Stimulated activated naive CD8-positive, alpha-beta T cell treated with anti-CD3 and anti-CD28 coated beads, Interleukin-15, Interleukin-2, amounts not matched to agents 100 U/mL and 50 U/mL, for 24 hours (primary cell): ENCODE measurements around the gene CFAP97.
"Not testable (repeated sequence)": the region's sequence is repeated elsewhere in the genome, so short reads cannot be mapped to it uniquely, and the experiment has no call there.

Experiments
- ATAC-seq: fragments of 150-1000 bp; cut with Tn5 transposase; one replicate; pipeline ENCODE4 v1.10.0; 2021
- DNase-seq: peaks from one replicate; pipeline ENCODE4 v3.0.0; 2021

The CFAP97 gene

DNA sequence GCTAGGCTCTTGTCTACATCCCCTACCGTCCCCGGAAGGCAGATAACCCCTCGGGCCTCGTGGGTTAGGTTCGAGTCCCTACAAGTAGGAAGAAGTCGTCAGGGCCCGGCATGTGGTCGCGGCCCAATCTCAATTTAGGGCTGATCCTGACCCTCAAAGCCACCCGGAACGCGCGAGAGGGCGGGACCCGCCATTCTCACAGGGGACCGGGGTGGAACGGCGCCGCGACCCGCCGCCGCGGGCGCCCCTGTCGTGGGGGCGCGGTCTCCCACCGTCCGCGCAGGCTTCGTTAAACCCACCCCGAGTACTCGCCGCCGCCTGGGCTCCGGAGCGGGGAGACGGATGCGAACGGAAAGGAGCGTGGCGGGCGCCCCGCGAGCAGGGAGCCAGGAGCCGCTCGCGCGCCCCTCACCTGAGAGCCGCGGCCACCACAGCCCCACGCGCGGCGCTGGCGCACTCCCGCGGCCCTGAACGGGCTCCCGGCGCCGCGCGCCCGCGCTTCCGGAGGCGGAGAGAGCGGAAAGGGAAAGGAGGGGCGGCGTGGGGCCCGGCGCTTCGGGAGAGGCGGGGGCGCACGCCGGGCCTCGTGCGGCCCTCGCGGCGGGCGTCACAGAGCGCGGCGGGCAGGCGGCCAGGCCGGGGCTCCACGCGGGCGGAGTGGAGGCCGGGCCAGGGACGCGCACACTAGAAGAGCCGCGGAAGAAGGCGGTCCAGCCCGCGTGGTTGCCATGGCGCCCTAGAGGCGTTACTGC lies at the start of gene CFAP97:
TSS of gene CFAP97 (minus strand) at position 515 of the 752 bp plus-strand sequence. CDS start 12,804 bp downstream, outside the sequence.
- ATAC-seq = peak; percentile 87
- DNase-seq = peak; percentile 80

DNA sequence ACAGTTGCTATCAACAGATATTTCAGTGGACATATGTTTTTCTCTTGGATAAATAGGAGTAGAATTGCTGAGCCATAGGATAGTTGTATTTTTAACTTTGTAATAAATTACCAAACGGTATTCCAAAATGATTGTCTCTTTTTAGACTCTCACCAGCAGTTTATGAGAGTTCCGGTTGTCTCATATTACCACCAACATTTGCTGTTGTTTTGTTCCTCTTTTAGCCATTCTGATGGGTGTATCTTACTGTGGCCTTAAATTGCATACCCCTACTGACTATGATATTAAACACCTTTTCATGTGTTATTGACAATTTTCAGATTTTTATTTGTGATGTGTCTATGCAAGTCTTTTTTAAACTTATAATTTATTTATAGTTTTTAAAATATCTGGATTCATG lies 45.3 kb upstream of the CFAP97 start:
- DNase-seq (no peak), ATAC-seq (no peak)

DNA sequence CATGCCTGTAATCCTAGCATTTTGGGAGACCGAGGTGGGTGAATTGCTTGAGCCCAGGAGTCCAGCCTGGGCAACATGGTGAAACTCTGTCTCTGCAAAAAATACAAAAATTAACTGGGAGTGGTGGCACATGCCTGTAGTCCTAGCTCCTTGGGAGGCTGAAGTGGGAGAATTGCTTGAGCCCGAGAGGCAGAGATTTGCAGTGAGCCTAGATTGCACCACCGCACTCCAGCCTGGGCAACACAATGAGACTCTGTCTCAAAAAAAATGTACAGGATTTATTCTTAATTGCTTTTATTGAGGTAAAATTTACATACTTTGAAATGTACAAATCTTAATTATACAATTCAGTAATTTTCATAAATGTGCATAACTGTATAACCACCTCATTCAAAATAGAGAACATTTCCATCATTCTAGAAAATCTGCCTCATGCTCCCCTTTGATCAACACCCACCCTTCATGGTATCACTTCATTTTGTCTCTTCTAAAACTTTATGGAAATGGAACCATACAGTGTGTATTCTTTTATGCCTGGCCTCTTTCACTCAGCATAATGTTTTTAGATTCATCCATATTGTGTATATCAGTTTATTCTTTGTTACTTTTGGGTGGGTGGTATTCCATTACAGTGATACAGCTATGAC lies 44.7 kb upstream of the CFAP97 start:
- DNase-seq = no peak
- no peak for ATAC-seq

DNA sequence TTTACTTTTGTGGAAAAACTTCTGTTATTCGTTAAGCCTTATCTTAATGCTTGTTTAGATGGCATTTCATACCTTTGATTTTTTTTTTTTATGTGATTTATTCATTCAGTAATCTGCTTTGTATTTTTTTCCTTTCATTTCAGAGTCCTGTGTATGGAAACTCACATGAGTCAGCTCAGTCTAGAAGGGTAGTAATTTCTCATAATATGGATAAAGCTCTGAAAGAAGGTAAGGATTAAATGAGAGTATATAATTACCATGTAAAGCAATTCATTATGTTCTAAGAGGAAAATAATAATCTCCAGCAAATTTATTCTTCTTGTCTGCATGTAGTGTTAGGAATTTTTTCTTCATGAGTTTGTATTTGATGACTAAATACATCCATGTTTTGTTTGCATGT lies 43.4 kb upstream of the CFAP97 start:
- ATAC-seq = peak; percentile 65
- no peak for DNase-seq

DNA sequence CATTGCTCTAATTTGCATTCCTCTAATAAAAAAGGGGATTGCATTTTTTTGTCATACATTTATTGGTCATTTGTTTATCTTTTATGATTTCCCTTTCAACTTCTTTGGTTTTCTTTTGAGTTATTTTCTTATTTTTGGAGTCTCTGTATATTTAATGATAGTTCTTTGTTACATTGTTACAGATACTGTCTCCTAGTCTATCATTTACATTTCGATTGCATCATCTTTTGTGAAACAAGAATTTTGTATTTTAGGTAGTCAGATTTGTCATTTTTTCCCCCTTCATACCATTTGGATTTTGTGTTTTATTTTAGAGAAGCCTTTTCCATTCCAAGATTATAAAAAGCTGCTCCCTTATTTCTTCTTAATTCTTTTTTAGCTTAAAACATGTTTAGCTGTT lies 42.7 kb upstream of the CFAP97 start:
- no peak for ATAC-seq
- DNase-seq = no peak

DNA sequence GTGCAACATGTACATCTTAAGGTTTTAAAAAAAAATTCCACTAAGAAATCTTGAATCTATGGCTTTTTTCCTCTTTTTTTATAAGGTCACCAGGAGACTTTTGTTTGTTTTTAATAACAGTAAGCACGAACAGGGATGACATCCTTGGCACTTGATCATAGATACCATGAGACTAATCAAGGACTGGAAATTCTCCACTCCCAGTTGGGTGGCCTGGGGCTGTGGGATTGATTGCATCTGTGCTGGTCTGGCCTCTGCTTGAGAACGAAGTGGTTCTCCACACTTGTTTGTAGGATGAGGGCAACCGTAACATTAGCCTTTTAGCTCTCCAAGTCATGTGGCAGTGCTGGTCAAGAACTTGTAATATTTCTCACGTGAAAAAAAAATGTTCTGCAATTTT lies 41.0 kb upstream of the CFAP97 start:
- no peak for DNase-seq
- no peak for ATAC-seq

DNA sequence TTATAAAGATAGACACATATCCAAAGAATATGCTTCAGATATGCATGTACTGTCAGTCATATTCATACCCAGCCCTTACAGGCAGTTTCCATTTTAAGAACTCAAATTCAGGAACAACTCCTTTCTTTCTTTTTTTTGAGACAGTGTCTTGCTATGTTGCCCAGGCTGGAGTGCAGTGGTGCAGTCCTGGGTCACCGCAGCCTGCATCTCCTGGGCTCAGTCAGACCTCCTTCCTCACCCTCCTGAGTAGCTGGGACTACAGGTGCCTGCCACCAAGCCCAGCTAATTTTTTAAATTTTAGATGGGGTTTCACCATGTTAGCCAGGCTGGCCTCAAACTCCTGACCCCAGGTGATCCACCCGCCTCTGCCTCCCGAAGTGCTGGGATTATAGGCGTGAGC lies 40.1 kb upstream of the CFAP97 start:
- ATAC-seq = no peak
- no peak for DNase-seq

DNA sequence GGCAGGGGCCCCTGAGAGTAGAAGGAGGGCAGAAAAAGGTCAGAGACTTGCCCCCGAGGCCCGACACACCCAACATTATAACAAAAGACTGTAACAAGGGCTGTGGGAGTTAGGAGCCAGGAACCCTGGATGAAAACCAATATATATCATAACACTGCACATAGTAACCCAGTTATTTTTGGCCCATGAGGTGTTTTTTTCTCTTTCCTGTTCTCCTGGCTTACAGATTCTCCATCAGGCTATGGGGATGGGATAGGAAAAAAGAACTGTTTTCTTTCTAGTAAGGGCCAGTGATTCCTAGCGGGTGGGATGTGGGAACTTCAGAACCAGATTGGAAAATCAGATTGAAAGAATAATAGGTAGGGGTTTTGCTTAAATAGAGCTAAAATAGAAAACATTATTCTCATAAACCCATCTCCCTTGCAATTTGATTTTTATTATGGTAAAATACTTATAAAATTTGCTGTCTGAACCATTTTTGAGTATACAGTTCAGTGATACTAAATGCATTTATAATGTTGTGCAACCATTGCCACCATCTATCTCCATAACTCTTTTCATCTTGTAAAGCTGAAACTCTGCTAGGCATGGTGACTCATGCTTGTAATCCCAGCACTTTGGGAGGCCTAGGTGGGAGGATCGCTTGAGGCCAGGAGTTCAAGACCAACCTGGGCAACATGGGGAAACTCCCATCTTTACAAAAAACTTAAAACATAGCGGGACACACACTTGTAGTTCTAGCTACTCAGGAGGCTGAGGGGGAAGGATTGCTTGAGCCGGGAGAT lies 39.1 kb upstream of the CFAP97 start:
- no peak for DNase-seq
- ATAC-seq = no peak

DNA sequence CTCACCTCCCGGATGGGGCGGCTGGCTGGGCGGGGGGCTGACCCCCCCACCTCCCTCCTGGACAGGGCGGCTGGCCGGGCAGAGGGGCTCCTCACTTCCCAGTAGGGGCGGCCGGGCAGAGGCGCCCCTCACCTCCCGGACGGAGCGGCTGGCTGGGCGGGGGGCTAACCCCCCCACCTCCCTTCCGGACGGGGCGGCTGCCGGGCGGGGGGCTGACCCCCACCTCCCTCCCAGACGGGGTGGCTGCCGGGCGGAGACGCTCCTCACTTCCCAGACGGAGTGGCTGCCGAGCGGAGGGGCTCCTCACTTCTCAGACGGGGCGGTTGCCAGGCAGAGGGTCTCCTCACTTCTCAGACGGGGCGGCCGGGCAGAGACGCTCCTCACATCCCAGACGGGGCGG lies 36.7 kb upstream of the CFAP97 start:
- not testable (repeated sequence) for DNase-seq, ATAC-seq

DNA sequence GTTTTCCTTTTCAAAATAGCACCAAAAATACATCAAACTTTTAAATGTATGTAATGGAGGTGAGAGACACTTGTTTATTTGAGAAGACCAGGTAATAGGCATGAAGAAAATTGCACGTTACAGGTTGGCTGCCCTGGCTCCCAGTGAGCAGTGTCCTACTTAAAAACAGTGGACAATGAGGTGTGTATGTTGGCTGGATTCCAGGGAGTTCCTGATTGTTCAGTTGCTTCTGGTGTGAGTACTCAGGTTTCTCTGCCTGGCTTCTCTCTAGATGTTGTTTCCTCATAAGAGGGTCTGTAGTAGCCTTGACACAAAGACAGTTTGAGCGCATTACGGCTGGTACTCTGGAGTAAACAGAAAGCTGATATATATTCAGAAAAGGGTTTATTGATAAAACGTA lies 35.0 kb upstream of the CFAP97 start:
- no peak for DNase-seq
- ATAC-seq = no peak

DNA sequence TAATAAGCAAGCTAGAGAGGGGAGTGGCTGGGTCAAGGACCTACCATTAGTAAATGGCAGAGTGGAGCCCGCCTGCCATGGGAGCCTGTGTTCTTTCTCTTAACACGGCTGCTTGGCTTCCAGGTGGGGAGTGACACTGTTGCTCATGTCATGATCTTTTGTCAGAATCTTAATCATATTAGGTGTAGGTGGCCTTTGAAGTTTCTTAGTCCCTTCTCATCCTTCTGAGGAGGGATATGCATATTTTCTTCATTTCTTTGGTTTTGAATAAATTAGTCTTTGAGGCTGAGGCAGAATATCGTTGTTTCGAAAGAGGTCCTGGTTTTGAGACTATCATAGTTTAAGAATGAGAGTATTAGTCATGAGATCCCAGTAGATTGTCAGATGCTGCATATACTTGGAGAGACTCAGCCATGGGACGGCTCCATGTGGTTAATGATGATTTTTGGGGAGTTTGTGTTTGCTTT lies 34.4 kb upstream of the CFAP97 start:
- ATAC-seq = peak; percentile 95

DNA sequence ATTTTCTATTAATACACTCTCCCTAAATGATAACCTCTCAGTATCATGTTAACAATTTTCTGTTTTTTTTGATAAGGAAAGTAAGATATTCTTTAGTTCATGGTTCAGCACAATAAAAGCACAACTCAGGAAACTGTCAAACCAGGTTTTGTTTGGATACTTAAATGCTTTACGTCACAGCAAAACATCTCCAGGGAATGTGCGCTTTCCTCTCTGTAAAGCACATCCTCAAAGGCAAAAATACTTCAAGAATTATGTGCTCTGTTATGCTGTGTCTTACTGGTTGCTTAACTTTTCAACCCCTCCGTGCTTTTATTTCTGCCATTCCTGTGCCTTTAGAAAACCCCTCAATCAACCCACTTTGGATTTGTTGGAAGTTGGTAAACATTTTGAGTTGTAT lies 33.4 kb upstream of the CFAP97 start:
- DNase-seq = no peak
- no peak for ATAC-seq

More for the DNA sequence above, 34.4 kb upstream of the CFAP97 start:
- DNase-seq = peak; percentile 14

DNA sequence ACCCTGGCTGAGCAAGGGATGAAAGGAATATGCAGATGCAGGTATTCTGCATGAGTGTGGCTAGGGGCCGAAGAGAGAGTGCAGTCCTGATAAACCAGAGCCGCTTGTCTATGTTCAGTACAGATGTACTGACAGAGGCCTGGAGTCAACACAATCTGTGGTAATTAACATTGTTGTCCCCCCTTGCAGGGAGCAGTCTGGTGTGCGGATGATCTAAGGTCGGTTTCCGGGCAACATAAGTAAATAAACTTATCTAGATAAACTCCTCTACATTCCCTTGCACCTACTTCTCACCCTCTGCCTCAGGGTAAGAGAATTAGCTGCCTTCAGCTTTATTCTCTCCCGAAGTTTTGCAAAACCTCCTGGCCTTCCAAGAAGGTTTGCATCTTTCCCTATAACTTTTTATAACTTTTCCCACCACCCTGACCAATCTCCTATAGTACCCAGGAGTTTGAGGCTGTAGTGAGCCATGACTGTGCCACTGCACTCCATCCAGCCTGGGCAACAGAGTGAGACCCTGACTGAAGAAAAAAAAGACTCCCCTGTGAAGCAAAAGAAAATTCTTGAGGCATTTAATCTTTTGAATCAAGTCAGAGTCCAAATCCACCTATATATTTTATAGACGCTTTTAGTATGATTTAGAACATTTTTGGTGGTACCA lies 32.2 kb upstream of the CFAP97 start:
- no peak for DNase-seq
- ATAC-seq = no peak

DNA sequence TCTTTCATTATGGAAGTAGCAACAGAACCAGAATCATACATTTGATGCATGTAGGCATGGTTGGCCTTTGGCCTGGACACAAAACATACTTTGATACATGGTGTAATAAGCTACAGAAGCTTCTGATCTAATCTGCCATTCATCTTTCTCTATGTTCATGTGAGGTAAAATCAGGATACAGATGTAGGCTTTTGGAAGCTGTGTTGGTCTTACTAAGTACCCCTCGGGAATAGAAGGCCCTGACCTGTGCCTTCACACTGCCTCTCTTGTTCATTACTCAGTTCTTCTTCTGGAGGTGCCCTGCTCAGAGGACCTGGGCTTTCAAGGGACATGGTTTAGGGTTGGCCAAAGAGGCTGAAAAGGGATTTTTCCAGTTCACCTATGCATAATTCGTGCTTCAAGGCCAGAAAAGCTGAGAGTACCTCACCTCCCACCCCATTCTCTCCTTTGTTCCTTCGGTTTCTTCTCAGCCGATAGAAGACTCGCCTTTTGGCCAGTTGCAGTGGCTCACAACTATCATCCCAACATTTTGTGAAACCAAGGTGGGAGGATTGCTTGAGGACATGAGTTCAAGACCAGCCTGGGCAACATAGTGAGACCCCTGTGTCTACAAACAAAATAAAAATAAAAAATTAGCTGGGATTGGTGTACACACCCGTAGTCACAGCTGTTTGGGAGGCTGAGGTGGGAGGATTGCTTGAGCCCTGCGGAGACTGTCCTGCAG lies 31.5 kb upstream of the CFAP97 start:
- ATAC-seq (no peak), DNase-seq (no peak)

DNA sequence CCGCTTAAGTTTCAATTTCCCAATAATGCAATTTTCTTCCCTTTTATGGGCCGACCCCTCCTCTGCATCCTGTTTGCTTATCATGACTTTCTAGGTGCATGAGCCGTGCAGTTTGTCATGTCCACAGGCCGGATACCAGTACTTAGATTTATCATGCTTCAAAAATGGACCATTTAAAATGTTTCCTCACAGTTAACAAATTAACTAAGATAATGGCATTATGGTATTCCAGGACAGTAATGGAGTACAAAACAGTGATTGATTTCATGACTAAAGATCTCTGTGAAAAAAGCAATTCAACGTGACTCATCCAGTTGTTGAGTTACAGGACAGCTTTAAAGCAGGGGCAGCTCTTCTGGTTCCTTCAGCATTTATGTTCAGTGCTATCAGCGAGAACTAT lies 28.6 kb upstream of the CFAP97 start:
- ATAC-seq = no peak

DNA sequence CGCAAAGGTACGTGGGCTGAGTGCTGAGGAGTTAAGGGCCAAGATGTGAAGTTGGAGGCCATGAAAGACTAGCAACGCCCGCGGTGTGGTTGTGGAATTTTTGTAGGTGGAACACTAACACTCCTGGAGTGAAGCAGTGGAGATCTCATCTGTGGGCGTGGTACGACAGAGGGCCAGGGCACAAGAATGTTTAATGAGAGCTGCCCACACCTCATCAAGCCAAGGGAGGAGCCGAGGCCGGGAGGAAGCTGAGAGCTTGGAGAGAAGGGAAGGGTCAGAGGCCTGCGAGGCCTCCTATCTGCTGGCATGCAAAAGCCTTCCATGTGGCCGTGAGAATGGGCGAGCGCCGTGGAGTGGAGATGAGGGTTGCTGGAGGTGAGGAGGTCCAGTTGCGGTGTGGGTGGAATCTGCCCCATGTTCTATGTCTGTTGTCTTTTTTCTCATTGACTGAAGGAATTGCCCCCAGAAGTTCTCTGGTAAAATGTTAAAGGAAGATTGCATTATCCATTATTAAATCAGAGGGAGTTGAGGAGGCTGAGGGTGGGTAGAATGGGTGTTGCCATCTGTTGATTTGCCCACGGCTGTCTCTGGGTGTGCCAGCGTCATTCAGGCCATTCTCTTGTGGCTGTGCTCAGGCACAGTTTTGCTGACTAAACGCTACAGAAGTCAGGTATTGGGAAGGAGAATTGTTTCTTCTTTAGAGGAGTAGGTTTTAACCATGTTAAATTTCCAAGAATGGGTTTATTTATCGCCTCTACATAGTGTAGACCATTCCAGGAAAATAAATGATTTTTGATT lies 25.4 kb upstream of the CFAP97 start:
- ATAC-seq = no peak
- DNase-seq = no peak

More for the DNA sequence above, 28.6 kb upstream of the CFAP97 start:
- DNase-seq = no peak

DNA sequence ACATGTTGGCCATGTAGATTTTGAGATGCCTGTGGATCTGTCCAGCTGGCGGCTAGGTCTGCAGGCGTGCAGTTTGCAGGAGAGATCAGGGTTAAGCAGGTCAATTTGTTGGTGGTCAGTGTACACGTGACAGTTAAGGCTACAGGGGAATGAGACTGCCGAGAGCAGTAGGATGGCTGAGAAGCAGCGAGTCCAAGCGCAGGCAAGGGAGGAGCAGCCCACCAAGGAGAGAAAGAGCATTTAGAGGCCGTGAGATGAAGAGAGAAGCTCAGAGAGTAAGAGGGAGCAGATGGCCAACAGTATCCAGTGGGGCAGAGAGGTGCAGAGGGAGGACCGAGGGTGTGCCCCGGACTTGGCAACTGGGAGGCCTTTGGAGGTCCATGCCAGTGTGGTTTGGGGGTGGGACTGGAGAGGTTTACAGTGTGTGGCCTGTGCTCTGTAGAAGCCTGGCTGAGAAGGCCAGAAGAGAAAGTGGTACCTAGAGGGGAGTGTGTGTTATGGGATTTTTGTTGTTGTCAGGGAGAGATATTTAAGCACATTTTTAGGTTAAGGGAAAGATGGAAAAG lies 24.0 kb upstream of the CFAP97 start:
- ATAC-seq (no peak), DNase-seq (no peak)

DNA sequence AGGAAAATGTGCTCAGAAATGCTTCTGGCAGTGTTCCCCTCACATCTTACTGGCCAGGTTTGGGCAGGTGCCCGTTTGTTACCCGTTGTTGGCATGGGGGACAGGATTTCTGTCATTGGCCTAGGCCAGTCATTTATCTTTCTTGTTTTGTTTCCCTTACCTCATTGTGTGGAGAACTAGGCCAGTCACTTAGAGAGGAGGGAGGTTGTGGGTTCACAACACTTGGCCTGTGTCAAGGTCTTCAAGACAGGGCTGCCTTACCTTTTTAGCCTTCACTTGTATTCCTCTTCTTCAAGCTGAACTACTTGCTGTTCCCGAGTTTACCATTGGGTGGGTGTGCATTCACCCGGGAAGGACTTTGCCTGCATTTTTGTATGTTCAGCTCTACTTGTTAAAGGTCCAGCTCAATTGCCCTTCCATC lies 23.3 kb upstream of the CFAP97 start:
- DNase-seq (no peak), ATAC-seq (no peak)

DNA sequence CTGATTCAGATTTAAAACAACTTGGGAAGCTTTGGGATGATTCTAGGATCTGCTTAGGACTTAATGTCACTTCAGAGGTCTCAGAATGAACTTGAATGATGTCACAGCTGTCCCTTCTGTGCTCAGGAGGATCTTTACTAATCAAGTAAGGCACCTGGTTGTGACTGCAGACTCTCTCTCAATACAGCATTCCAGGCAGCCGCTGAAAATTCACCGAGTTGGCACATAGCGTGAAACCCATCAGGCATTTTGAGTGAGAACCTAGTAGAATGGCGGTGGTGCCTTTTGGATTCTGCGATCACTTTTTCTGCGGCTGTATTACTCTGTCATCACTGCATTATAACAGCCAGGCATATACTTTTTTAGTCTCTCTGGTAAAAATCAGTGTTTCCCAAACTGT lies 22.1 kb upstream of the CFAP97 start:
- ATAC-seq = no peak
- DNase-seq = no peak

DNA sequence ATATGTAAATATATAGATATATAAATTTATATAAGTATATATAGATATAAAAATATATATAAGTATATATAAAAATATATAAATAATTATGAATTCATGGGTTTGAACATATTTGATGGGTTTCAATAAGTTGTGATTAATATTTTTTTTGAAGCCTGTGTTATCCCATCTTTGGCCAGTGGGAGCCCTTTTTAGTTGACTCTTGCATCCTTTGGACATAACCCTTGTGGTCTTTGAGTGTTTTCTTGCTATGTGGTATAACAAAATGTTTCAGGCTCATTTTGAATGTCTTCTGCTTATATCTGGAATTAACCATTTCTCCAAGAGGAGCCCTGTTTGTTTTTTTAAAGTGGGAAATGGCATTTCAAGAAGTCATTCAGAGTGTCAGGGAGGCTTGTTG lies 20.8 kb upstream of the CFAP97 start:
- no peak for ATAC-seq

DNA sequence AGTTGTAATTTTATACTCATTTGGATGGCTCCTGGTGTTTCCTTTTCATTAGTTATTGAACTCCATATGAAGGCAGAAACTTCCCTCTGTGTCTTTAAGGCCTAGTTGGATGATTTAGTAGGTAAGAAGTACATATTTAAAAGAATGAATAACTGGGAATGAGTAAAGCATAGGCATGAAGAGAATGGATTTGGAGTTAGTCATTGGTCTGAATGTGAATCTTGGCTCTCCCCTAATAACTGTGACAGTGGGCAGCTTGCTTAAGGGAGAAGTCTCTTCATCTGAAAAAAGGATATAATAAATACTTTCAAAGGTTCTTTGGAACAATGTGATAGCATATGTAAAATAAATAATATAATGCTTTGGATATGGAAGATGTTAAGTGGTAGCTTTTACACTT lies 18.8 kb upstream of the CFAP97 start:
- ATAC-seq (no peak), DNase-seq (no peak)

More for the DNA sequence above, 20.8 kb upstream of the CFAP97 start:
- no peak for DNase-seq
